Measurements from ENCODE around the gene RCAN2. TPM values are rescaled to one million over a fixed set of nuclear protein-coding genes. Genes with fewer than 3 reads are reported as not detected.

RCAN2 gene
- total RNA-seq, 2 donors from 2014 or later: 96.5 to 210 TPM

GRCh38 chr6:46219661-46220060 is 271.6 kb downstream of the RCAN2 start:
- DNase-seq (ENCODE audit: low spot score): no peak

GRCh38 chr6:46218457-46218856 is 272.8 kb downstream of the RCAN2 start:
- H3K27me3 ChIP-seq: no peaks in the 10 kb centered on the region
- no peak for TF ChIP-seq CTCF (IDR thresholded peaks at IDR 0.05)
- no peaks in the 10 kb centered on the region for H3K9me3 ChIP-seq
- H3K4me1 ChIP-seq: peaks cover 0 to 25% of the 10 kb centered on the region in 2 donors
- DNase-seq (ENCODE audit: low spot score): no peak
- H3K4me3 ChIP-seq: no peak overlapping the region
- H3K36me3 ChIP-seq: peaks cover 8% of the 10 kb centered on the region
- H3K27ac ChIP-seq: peak overlapping the region; percentile 72 to 82

More at GRCh38 chr6:46219661-46220060, 271.6 kb downstream of the RCAN2 start:
- Histone ChIP-seq H3K9me3 (no peaks in the 10 kb centered on the region), H3K36me3 (peaks cover 8% of the 10 kb centered on the region), H3K4me1 (peaks cover 0 to 25% of the 10 kb centered on the region in 2 donors), H3K27ac (no peak overlapping the region), H3K27me3 (no peaks in the 10 kb centered on the region), H3K4me3 (no peak overlapping the region)
- no peak for TF ChIP-seq CTCF (IDR thresholded peaks at IDR 0.05)

GRCh38 chr6:46217671-46218131 is 273.5 kb downstream of the RCAN2 start:
- peaks cover 0 to 25% of the 10 kb centered on the region in 2 donors for H3K4me1 ChIP-seq
- H3K27ac ChIP-seq: peak overlapping the region; percentile 72 to 82
- no peak overlapping the region for H3K4me3 ChIP-seq
- DNase-seq (ENCODE audit: low spot score): peak; percentile 84
- H3K36me3 ChIP-seq: peaks cover 8% of the 10 kb centered on the region
- TF ChIP-seq CTCF (IDR thresholded peaks at IDR 0.05): no peak
- no peaks in the 10 kb centered on the region for H3K9me3 ChIP-seq
- H3K27me3 ChIP-seq: no peaks in the 10 kb centered on the region

- Histone ChIP-seq H3K4me3 (no peak overlapping the region), H3K27ac (peak overlapping the region in 1 of 2 donors; percentile 82), H3K4me1 (peaks cover 0 to 25% of the 10 kb centered on the region in 2 donors), H3K36me3 (peaks cover 6% of the 10 kb centered on the region), H3K9me3 (no peaks in the 10 kb centered on the region), H3K27me3 (no peaks in the 10 kb centered on the region)
- DNase-seq (ENCODE audit: low spot score): no peak
- no peak for TF ChIP-seq CTCF (IDR thresholded peaks at IDR 0.05)
These were observed 274.4 kb downstream of the RCAN2 start for GRCh38 chr6:46216879-46217278.

GRCh38 chr6:46215777-46216176 is 275.5 kb downstream of the RCAN2 start:
- DNase-seq (ENCODE audit: low spot score): no peak
- no peaks in the 10 kb centered on the region for H3K9me3 ChIP-seq
- TF ChIP-seq CTCF (IDR thresholded peaks at IDR 0.05): no peak
- no peaks in the 10 kb centered on the region for H3K27me3 ChIP-seq
- H3K36me3 ChIP-seq: no peaks in the 10 kb centered on the region
- peaks cover 0 to 25% of the 10 kb centered on the region in 2 donors for H3K4me1 ChIP-seq
- no peak overlapping the region for H3K27ac ChIP-seq
- H3K4me3 ChIP-seq: no peak overlapping the region

- Histone ChIP-seq H3K36me3 (no peaks in the 10 kb centered on the region), H3K27me3 (no peaks in the 10 kb centered on the region), H3K9me3 (no peaks in the 10 kb centered on the region), H3K4me1 (peaks cover 0 to 25% of the 10 kb centered on the region in 2 donors), H3K27ac (no peak overlapping the region), H3K4me3 (no peak overlapping the region)
- TF ChIP-seq CTCF (IDR thresholded peaks at IDR 0.05): no peak
- no peak for DNase-seq (ENCODE audit: low spot score)
These were observed 276.0 kb downstream of the RCAN2 start for GRCh38 chr6:46215213-46215612.

All from right atrium auricular region (tissue), 2 donors.